DOHH2 (cell line): ENCODE measurements around the gene STIM2.

Source experiments
- H3F3A ChIP-seq: fragments of 200-600 bp; sonication (generic), shearing (Covaris generic); 2 replicates; pipeline ENCODE4 v1.6.0; 2016; ENCODE audit warnings: antibody characterized with exemption, mild to moderate bottlenecking; ENCODE audit not compliant: control insufficient read depth, insufficient read depth
- H3K27ac ChIP-seq: fragments of 200-600 bp; sonication (generic); 2 replicates; pipeline ENCODE4 v1.5.1; 2014; ENCODE audit warnings: low read depth, mild to moderate bottlenecking, low read length, moderate library complexity
- H3K27me3 ChIP-seq: fragments of 200-600 bp; sonication (generic); 2 replicates; pipeline ENCODE4 v1.6.1; 2014; ENCODE audit warnings: mild to moderate bottlenecking, low read length, mixed read lengths; ENCODE audit not compliant: control insufficient read depth
- H3K36me3 ChIP-seq: fragments of 200-600 bp; sonication (generic); 2 replicates; pipeline ENCODE4 v1.6.1; 2014; ENCODE audit warnings: mild to moderate bottlenecking, low read length, moderate library complexity, mixed read lengths; ENCODE audit not compliant: control insufficient read depth
- H3K4me1 ChIP-seq: fragments of 200-600 bp; sonication (generic); 2 replicates; pipeline ENCODE4 v1.6.1; 2014; ENCODE audit warnings: mild to moderate bottlenecking, low read length, mixed read lengths; ENCODE audit not compliant: control insufficient read depth
- H3K4me2 ChIP-seq: fragments of 200-600 bp; sonication (generic); 2 replicates; pipeline ENCODE4 v1.6.0; 2014; ENCODE audit warnings: mild to moderate bottlenecking, low read length, moderate library complexity
- H3K4me3 ChIP-seq: fragments of 200-600 bp; sonication (generic); 2 replicates; pipeline ENCODE4 v1.5.1; 2014; ENCODE audit warnings: mild to moderate bottlenecking, low read length, mixed read lengths
- H3K79me2 ChIP-seq: fragments of 200-600 bp; sonication (generic); 2 replicates; pipeline ENCODE4 v1.6.1; 2014; ENCODE audit warnings: mild to moderate bottlenecking, low read length, mixed read lengths; ENCODE audit not compliant: control insufficient read depth
- H3K9me2 ChIP-seq: fragments of 200-600 bp; sonication (generic); replicated peaks from 2 replicates; pipeline ENCODE4 v1.6.1; 2014; ENCODE audit warnings: mild to moderate bottlenecking, low read length, mixed read lengths; ENCODE audit not compliant: control insufficient read depth
- H3K9me3 ChIP-seq: fragments of 200-600 bp; sonication (generic); 2 replicates; pipeline ENCODE4 v1.6.1; 2014; ENCODE audit warnings: antibody characterized with exemption, low read length, mixed read lengths; ENCODE audit not compliant: control insufficient read depth, insufficient read depth
- H4K20me1 ChIP-seq: fragments of 200-600 bp; sonication (generic); 2 replicates; pipeline ENCODE4 v1.6.0; 2014; ENCODE audit warnings: low read depth, mild to moderate bottlenecking, antibody characterized with exemption, low read length, moderate library complexity; ENCODE audit not compliant: control insufficient read depth, insufficient read depth
- CTCF ChIP-seq: fragments of 200-600 bp; sonication (generic); IDR thresholded peaks from one replicate; pipeline ENCODE4 v1.5.1; 2014; ENCODE audit warnings: antibody characterized with exemption, mild to moderate bottlenecking, low read depth, low read length; ENCODE audit not compliant: poor library complexity, severe bottlenecking
- EZH2phosphoT487 ChIP-seq: fragments of 200-600 bp; sonication (generic); IDR thresholded peaks from 2 replicates; pipeline ENCODE4 v1.6.1; 2017; ENCODE audit warnings: borderline replicate concordance, mild to moderate bottlenecking, antibody characterized with exemption, low read length, moderate library complexity, mixed read lengths

Gene STIM2

GRCh38 chr4:27049239-27049829 is 188.7 kb downstream of the STIM2 start:
- peaks cover 5% of the 10 kb centered on the region; the same call in 1 of the 2 replicates for H3K27me3 ChIP-seq
- H3K36me3 ChIP-seq, result no peaks in the 10 kb centered on the region
- H3K4me3 ChIP-seq, result no peak overlapping the region
- H3K4me1 ChIP-seq, result no peaks in the 10 kb centered on the region
- H3K4me2 ChIP-seq, result no peak overlapping the region
- TF ChIP-seq EZH2phosphoT487 (no peak), CTCF (no peak)
- H3F3A ChIP-seq, result no peaks in the 10 kb centered on the region
- no peaks in the 10 kb centered on the region for H4K20me1 ChIP-seq
- no peaks in the 10 kb centered on the region for H3K79me2 ChIP-seq
- H3K27ac ChIP-seq, result no peak overlapping the region
- no peaks in the 10 kb centered on the region for H3K9me2 ChIP-seq
- no peaks in the 10 kb centered on the region for H3K9me3 ChIP-seq

GRCh38 chr4:27050731-27051130 is 190.1 kb downstream of the STIM2 start:
- H3K9me2 ChIP-seq, result no peaks in the 10 kb centered on the region
- H3K9me3 ChIP-seq, result no peaks in the 10 kb centered on the region
- no peak overlapping the region for H3K4me2 ChIP-seq
- H3K36me3 ChIP-seq, result no peaks in the 10 kb centered on the region
- H3K27ac ChIP-seq, result no peak overlapping the region
- TF ChIP-seq CTCF, result no peak
- TF ChIP-seq EZH2phosphoT487, result no peak
- no peaks in the 10 kb centered on the region for H4K20me1 ChIP-seq
- no peaks in the 10 kb centered on the region; the same call in 1 of the 2 replicates for H3K27me3 ChIP-seq
- no peaks in the 10 kb centered on the region for H3K79me2 ChIP-seq
- no peak overlapping the region for H3K4me3 ChIP-seq
- H3F3A ChIP-seq, result no peaks in the 10 kb centered on the region
- H3K4me1 ChIP-seq, result no peaks in the 10 kb centered on the region

- Histone ChIP-seq H3K4me3 (no peak overlapping the region), H3F3A (no peaks in the 10 kb centered on the region), H3K4me1 (no peaks in the 10 kb centered on the region), H3K9me3 (no peaks in the 10 kb centered on the region), H3K9me2 (no peaks in the 10 kb centered on the region), H3K4me2 (no peak overlapping the region), H3K36me3 (no peaks in the 10 kb centered on the region), H3K27ac (no peak overlapping the region), H4K20me1 (no peaks in the 10 kb centered on the region), H3K27me3 (no peaks in the 10 kb centered on the region), H3K79me2 (no peaks in the 10 kb centered on the region)
- TF ChIP-seq CTCF, result no peak
- no peak for TF ChIP-seq EZH2phosphoT487
Observed at GRCh38 chr4:27055221-27055760, 194.7 kb downstream of the STIM2 start.
